ENCODE results near the gene ALK.

Gene ALK

GRCh38 chr2:29223257-29223656, 698.1 kb downstream of the ALK start:
- DNase-seq (ENCODE audit: insufficient read length, low spot score) (no peak), FAIRE-seq (no peak)
- no peak for TF ChIP-seq CTCF (IDR thresholded peaks at IDR 0.05; ENCODE audit: insufficient read depth, missing control alignments)

- FAIRE-seq (no peak), DNase-seq (ENCODE audit: insufficient read length, low spot score) (no peak)
- TF ChIP-seq CTCF (IDR thresholded peaks at IDR 0.05; ENCODE audit: insufficient read depth, missing control alignments), result no peak
Measured at GRCh38 chr2:29222381-29223179, 698.8 kb downstream of the ALK start.

GRCh38 chr2:29220506-29221270, 700.7 kb downstream of the ALK start:
- DNase-seq (ENCODE audit: insufficient read length, low spot score) (no peak), FAIRE-seq (no peak)
- no peak for TF ChIP-seq CTCF (IDR thresholded peaks at IDR 0.05; ENCODE audit: insufficient read depth, missing control alignments)

- DNase-seq (ENCODE audit: insufficient read length, low spot score) (no peak), FAIRE-seq (no peak)
- TF ChIP-seq CTCF (IDR thresholded peaks at IDR 0.05; ENCODE audit: insufficient read depth, missing control alignments), result no peak
Measured at GRCh38 chr2:29219374-29219773, 702.0 kb downstream of the ALK start.

GRCh38 chr2:29218550-29219125, 702.7 kb downstream of the ALK start:
- DNase-seq (ENCODE audit: insufficient read length, low spot score) (no peak), FAIRE-seq (no peak)
- TF ChIP-seq CTCF (IDR thresholded peaks at IDR 0.05; ENCODE audit: insufficient read depth, missing control alignments), result no peak

GRCh38 chr2:29218071-29218470, 703.3 kb downstream of the ALK start:
- FAIRE-seq (no peak), DNase-seq (ENCODE audit: insufficient read length, low spot score) (no peak)
- TF ChIP-seq CTCF (IDR thresholded peaks at IDR 0.05; ENCODE audit: insufficient read depth, missing control alignments), result no peak

GRCh38 chr2:29216609-29216909, 704.8 kb downstream of the ALK start:
- DNase-seq (ENCODE audit: insufficient read length, low spot score) (no peak), FAIRE-seq (no peak)
- TF ChIP-seq CTCF (IDR thresholded peaks at IDR 0.05; ENCODE audit: insufficient read depth, missing control alignments), result no peak

All from D721Med (cell line).